Measurements from ENCODE around the gene UNC13B.
A peak's percentile ranks its signal among the peaks of the same experiment; 100 is the strongest.

Gene UNC13B

GRCh38 chr9:35448496-35448895, 286.7 kb downstream of the UNC13B start:
- Histone ChIP-seq H3K4me1 (ENCODE audit: insufficient read depth, low read length, severe bottlenecking) (no peaks in the 10 kb centered on the region), H3K27me3 (ENCODE audit: insufficient read depth, low read length) (no peaks in the 10 kb centered on the region), H3K9me3 (ENCODE audit: low read length) (no peaks in the 10 kb centered on the region), H3K9ac (ENCODE audit: low read length) (no peak overlapping the region), H2AFZ (ENCODE audit: low read length) (no peak overlapping the region), H3K4me2 (ENCODE audit: low read length) (no peak overlapping the region), H3K4me3 (ENCODE audit: low read depth, low read length, poor library complexity, severe bottlenecking) (no peak overlapping the region), H3F3A (ENCODE audit: insufficient read depth, low read length) (no peaks in the 10 kb centered on the region), H3K27ac (ENCODE audit: low read depth, low read length, poor library complexity, severe bottlenecking) (no peak overlapping the region), H4K20me1 (ENCODE audit: insufficient read depth, low read length) (no peaks in the 10 kb centered on the region), H3K9me2 (ENCODE audit: low read depth, low read length) (no peaks in the 10 kb centered on the region), H3K36me3 (ENCODE audit: insufficient read depth, low read length) (no peaks in the 10 kb centered on the region), H3K79me2 (ENCODE audit: insufficient read depth, low read length) (no peaks in the 10 kb centered on the region)
- TF ChIP-seq, protein P1, sequence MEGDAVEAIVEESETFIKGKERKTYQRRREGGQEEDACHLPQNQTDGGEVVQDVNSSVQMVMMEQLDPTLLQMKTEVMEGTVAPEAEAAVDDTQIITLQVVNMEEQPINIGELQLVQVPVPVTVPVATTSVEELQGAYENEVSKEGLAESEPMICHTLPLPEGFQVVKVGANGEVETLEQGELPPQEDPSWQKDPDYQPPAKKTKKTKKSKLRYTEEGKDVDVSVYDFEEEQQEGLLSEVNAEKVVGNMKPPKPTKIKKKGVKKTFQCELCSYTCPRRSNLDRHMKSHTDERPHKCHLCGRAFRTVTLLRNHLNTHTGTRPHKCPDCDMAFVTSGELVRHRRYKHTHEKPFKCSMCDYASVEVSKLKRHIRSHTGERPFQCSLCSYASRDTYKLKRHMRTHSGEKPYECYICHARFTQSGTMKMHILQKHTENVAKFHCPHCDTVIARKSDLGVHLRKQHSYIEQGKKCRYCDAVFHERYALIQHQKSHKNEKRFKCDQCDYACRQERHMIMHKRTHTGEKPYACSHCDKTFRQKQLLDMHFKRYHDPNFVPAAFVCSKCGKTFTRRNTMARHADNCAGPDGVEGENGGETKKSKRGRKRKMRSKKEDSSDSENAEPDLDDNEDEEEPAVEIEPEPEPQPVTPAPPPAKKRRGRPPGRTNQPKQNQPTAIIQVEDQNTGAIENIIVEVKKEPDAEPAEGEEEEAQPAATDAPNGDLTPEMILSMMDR (IDR thresholded peaks at IDR 0.05; ENCODE audit: low read length): no peak
- no peak for TF ChIP-seq EZH2 (IDR thresholded peaks at IDR 0.05; ENCODE audit: borderline replicate concordance, low read length)

DNA sequence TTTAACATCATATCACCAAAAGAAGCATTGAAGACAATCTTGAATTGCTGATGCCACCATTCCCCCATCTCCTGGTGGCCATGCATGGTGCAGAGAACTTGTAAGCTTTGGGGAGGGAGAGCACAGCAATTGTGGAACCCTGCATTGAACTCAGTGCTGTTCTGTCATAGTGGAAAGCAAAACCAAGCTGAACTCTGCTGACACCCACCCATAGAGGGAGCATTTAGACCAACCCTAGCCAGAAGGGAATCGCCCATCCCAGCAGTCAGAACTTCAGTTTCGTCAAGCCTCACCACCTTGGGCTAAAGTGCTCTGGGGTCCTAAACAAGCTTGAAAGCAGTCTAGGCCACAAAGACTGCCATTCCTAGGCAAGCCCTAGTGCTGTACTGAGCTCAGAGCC, 290.7 kb downstream of the UNC13B start:
- Histone ChIP-seq H3K9me2 (ENCODE audit: low read depth, low read length) (no peaks in the 10 kb centered on the region), H3K9ac (ENCODE audit: low read length) (no peak overlapping the region), H3K4me1 (ENCODE audit: insufficient read depth, low read length, severe bottlenecking) (no peaks in the 10 kb centered on the region), H3K9me3 (ENCODE audit: low read length) (no peaks in the 10 kb centered on the region), H3K27ac (ENCODE audit: low read depth, low read length, poor library complexity, severe bottlenecking) (no peak overlapping the region), H3K36me3 (ENCODE audit: insufficient read depth, low read length) (no peaks in the 10 kb centered on the region), H3K4me2 (ENCODE audit: low read length) (no peak overlapping the region), H3F3A (ENCODE audit: insufficient read depth, low read length) (no peaks in the 10 kb centered on the region), H3K27me3 (ENCODE audit: insufficient read depth, low read length) (no peaks in the 10 kb centered on the region), H3K79me2 (ENCODE audit: insufficient read depth, low read length) (no peaks in the 10 kb centered on the region), H4K20me1 (ENCODE audit: insufficient read depth, low read length) (no peaks in the 10 kb centered on the region), H2AFZ (ENCODE audit: low read length) (no peak overlapping the region), H3K4me3 (ENCODE audit: low read depth, low read length, poor library complexity, severe bottlenecking) (no peak overlapping the region)
- TF ChIP-seq, protein P1 (IDR thresholded peaks at IDR 0.05; ENCODE audit: low read length): peak; percentile 11; the same call in 1 of the 2 replicates
- no peak for TF ChIP-seq EZH2 (IDR thresholded peaks at IDR 0.05; ENCODE audit: borderline replicate concordance, low read length)

DNA sequence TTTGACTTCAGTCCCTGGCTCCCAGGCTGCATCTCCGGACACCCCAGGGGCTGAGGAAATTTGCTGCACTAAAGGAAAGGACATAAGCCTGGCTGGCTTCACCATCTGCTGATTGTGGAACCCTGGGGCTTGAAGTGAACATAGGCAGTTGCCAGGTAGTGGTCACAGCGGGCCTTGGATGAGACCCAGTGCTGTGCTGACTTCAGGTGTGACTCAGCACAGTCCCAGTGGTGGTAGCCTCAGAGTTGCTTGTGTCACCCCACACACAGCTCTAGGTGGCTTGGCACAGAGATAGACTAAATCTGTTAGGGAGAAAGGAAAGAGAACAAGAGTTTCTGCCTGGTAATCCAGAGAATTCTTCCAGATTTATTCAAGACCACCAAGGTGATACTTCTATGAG, 292.0 kb downstream of the UNC13B start:
- no peak overlapping the region for H3K4me2 ChIP-seq (ENCODE audit: low read length)
- no peaks in the 10 kb centered on the region for H3K79me2 ChIP-seq (ENCODE audit: insufficient read depth, low read length)
- H3K9me3 ChIP-seq (ENCODE audit: low read length): no peaks in the 10 kb centered on the region
- H3K9ac ChIP-seq (ENCODE audit: low read length): no peak overlapping the region
- no peaks in the 10 kb centered on the region for H3K9me2 ChIP-seq (ENCODE audit: low read depth, low read length)
- no peak overlapping the region for H2AFZ ChIP-seq (ENCODE audit: low read length)
- H3K27ac ChIP-seq (ENCODE audit: low read depth, low read length, poor library complexity, severe bottlenecking): no peak overlapping the region
- H4K20me1 ChIP-seq (ENCODE audit: insufficient read depth, low read length): no peaks in the 10 kb centered on the region
- TF ChIP-seq, protein P1 (IDR thresholded peaks at IDR 0.05; ENCODE audit: low read length): no peak
- no peak for TF ChIP-seq EZH2 (IDR thresholded peaks at IDR 0.05; ENCODE audit: borderline replicate concordance, low read length)
- H3F3A ChIP-seq (ENCODE audit: insufficient read depth, low read length): no peaks in the 10 kb centered on the region
- no peak overlapping the region for H3K4me3 ChIP-seq (ENCODE audit: low read depth, low read length, poor library complexity, severe bottlenecking)
- no peaks in the 10 kb centered on the region for H3K36me3 ChIP-seq (ENCODE audit: insufficient read depth, low read length)
- no peaks in the 10 kb centered on the region for H3K27me3 ChIP-seq (ENCODE audit: insufficient read depth, low read length)
- no peaks in the 10 kb centered on the region for H3K4me1 ChIP-seq (ENCODE audit: insufficient read depth, low read length, severe bottlenecking)

Measured in OCI-LY1 (cell line).